ENCODE data around the gene PLD5.

- no peak for TF ChIP-seq POLR2AphosphoS5 (IDR thresholded peaks at IDR 0.05; ENCODE audit: low read depth, low read length)
- TF ChIP-seq CTCF (IDR thresholded peaks at IDR 0.05) = no peak
Measured at GRCh38 chr1:242435200-242435599, 89.3 kb downstream of the PLD5 start.

Measured in Panc1 (cell line).